ENCODE results near the gene RAB40C.

- TF ChIP-seq CTCF (IDR thresholded peaks at IDR 0.05) = no peak
- no peak for TF ChIP-seq EZH2 (IDR thresholded peaks at IDR 0.05; ENCODE audit: borderline replicate concordance, insufficient read depth, low read depth, low read length, poor library complexity, severe bottlenecking)
Observed at GRCh38 chr16:560701-561412, 29.0 kb upstream of the RAB40C start.

All from B cell (primary cell).